Activated CD4-positive, alpha-beta T cell treated with anti-CD3 and anti-CD28 coated beads, Interleukin-2, amount 50 U/mL, for 1 hour (primary cell): ENCODE measurements around the gene ROBO2.
"Not testable (repeated sequence)": the region's sequence is repeated elsewhere in the genome, so short reads cannot be mapped to it uniquely, and the experiment has no call there.

Source experiments
- DNase-seq: peaks from one replicate; pipeline ENCODE4 v3.0.0-alpha.2; 2020

The ROBO2 gene

DNA sequence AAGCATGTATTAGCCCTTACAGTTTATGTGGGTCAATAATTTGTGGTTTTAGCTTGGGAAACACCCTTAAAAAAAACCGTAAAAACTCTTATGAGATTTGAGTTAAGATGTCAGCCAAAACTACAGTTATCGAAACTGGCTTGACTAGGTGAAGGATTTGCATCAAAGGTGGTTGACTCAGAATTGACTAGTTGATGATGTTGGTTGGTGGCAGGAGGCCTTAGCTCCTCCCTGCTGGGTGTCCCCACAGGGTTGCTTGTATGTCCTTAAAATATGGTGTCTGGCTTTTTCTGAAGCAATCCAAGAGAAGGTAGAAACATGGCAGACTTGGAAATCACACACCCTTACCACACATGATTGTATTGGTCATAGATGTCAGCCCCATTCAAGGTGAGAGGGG is 305.1 kb downstream of the ROBO2 start:
- DNase-seq: no peak

DNA sequence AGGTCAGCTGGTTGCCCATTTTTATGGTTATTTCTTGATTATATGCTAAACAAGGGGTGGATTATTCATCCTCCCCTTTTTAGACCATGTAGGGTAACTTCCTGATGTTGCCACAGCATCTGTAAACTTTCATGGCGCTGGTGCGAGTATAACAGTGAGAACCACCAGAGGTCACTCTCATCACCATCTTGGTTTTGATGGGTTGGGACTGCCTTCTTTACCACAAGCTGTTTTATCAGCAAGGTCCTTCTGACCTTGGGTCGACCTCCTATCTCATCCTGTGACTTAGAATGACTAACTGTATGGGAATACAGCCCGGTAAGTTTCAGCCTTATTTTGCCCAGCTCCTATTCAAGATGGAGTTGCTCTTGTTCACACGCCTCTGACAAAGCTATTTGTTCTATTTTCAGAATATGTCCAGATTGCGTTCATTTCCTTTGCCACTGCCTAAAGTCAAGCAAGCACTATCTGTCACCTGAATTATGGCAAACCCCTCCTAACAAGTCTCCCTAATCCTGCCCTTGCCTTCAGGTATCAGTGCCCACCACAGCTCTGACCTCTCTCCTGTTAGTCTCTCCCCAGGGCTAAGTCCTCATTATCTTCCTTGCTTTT is 308.5 kb downstream of the ROBO2 start:
- DNase-seq: no peak

DNA sequence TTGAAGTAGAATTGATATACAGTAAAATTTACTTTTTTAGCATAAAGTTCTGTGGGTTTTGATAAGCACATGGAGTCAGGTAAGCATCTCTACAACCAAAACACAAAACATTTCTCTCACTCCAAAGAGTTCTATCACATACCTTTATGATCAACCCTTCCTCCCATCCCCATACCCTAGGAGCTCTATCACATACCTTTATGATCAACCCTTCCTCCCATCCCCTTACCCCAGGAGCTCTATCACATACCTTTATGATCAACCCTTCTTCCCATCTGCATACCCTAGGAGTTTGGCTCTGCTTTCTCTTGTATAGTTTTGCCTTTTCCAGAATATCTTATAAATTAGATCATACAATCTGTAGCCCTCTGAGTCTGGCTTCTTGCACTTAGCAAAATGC is 315.1 kb downstream of the ROBO2 start:
- DNase-seq: no peak

DNA sequence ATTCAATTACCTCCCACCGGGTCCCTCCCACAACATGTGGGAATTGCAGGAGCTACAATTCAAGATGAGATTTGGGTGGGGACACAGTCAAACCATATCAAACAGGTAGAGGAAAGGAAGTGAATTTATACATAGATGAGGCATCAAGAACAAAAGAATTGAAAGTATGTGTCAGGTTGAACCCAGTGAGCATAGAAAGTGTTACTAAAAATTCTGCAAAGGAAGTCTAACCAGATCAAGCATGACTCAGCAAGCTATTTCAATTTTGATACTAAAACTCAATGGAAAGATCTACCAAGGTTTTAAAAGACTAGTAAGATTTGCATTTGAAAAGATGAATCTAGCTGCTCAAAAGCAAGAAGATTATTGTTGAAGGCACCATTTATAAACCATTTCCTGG is 323.0 kb downstream of the ROBO2 start:
- no peak for DNase-seq

DNA sequence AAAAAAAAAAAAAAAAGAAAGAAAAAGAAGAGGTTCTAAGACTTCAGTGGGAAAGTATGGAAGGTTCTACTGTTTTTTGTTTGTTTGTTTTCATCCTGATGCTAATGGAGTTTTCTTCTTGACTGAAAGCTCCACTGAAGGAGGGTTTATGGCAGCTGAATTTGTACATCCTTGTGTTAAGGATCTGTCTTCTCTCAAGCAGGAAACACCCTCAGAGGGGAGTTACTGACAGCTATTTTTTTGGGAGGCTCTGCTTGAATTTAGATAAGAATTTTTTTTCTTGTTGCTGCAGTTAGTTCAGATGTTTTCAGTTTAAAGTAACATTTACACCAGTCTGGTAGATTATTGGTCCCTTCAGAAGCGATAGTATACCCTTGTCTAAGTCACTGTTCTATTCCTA is 325.3 kb downstream of the ROBO2 start:
- no peak for DNase-seq

DNA sequence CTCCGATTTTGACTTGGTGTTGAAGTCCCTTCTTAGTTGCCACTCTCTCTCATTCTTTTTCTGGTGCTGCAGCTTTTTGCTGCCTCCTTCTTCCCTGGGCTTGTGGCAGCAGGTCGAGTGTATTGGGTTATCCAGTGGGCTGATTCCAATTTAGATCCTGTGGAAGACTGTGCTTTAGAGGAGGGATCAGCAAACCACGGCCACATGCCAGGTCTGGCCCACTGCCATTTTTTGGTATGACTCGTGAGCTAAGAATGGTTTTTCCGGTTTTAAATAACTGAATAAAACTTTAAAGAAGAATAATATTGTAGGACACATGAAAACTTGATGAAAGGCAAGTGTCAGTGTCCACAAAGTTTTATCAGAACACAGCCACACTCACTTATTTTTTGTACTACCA is 330.5 kb downstream of the ROBO2 start:
- no peak for DNase-seq

DNA sequence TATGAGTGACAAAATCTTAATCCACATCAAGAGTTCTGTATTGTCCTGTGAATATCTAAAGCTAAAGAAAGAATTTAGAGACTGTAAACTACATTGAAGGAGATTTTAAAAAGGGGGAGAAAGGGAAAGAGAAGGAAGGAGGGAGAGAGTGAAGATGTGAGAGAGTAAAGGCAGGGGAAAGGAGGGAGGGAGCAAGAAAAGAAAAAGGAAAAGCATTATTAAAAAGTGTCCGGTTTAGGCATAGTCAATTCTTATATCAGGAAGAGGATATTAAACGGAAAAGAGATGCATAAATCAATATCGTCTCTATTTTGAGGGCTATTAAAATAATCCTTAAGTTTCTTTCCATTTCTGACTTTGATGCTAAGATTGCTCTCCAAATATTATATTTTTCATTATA is 332.1 kb downstream of the ROBO2 start:
- DNase-seq: no peak

DNA sequence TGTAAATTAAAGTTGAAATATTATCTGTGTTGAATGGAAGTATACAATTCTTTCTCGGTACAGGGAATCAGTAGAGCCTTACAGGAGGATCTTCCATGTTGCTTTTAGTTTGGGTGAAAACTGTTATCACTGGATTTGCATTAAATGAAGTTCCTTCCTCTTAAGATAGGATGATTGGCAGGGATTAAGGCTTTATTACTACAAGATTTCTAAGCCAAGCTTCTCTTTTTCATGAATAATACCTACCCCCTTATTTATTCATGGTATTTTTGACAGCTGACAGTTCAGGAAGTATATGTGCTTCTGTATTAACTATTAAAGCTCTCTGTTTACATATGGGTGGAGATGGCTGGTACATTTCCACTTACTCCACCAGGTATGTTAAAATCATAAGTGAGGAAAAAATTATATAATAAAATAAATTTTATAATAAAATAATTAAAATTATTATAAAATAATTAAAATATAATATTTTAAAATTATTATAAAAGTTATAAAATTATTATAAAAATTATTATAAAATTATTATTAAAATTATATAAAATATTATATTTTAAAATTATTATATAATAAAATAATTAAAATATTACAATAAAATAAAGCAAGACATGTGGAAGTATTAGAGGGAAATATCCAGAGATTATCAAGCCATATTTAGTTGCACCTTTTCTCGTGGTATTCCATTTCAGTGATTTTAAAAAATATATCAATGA is 332.9 kb downstream of the ROBO2 start:
- no peak for DNase-seq

DNA sequence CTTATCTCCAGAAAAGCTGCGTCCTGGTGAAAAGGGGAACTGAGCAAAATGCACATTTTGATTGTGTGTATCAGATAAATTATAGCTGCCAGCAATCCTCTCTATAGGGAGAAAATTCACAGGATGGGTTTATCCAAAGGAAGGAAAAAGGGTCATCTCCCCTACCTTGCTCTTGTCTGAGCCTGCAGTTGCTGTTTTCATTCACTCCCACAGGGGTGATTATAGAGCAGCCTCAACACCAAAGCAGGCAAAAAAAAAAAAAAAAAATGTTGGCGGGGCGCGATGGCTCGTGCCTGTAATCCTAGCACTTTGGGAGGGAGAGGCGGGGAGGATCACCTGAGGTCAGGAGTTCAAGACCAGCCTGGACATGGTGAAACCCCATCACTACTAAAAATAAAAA is 333.7 kb downstream of the ROBO2 start:
- DNase-seq: no peak

DNA sequence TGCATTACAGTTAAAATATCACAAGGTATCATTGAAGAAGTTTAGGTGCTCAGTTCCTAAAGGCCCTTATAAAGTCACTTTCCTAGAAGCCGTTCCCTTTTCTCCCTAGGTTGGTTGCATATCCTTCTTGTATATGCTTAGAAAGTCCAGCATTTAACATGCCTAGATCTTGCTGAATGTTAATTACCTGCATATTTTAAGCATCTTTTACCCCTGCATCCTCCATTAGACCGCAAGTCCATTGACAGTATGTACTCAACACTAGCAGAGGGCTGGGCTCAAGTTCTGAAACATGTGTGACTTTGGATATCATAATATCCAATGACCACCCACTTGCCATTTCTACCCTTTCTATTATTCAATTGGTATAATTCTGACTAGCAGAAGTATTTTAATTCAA is 336.6 kb downstream of the ROBO2 start:
- DNase-seq: no peak

DNA sequence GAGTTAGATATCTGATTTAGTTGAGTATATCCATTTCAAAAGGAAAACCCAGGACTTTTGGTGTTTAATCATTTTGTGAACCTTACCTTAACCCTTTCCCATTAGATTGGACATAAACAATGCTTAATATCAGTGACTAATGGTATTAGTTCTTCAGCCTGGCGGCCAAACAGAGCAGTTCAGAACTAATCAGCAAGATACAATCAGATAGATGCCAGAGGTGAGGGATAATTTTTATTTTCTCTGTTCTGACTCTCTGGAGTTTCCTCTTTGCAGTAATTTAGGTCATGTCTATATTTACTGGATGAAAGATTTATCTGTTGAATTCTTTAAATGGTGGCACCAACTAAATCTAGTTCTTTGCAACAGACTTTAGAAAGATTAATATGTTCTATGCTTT is 337.8 kb downstream of the ROBO2 start:
- DNase-seq: no peak

DNA sequence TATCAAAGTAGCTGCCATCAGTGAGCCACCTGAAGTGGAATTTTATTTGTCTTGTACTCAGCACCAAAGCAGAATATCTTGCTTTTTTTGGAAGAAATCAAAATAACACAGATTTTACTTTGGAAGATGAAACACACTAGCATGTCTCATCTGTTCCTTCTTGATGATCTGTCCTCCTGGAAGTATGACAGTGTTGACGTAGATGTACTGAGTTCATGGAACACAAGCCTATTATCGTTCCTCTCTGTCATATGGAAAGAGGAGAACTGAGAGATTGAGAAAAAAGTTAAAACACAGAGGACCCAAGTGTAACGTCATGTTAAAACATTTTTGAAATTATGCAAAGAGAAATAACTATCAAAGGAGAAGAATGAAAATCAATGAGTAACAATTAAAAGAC is 340.2 kb downstream of the ROBO2 start:
- no peak for DNase-seq

DNA sequence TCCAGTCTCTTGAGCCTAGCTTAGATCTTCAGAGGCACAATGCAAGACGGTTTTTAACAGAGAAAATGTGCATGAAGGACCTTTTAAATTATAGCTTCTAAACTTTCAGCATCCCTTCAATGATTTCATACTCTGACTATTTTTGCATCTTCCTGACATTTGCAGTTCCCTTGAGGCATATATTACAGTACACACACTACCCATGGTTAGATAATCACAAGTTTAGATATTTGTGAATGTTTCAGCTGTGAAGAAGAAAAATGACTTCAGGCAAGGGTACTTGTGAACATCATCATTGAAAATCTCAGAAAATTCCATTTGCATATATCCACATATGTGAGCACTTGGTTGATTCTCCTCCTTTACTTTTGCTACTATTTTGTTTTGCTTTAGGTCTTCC is 341.5 kb downstream of the ROBO2 start:
- no peak for DNase-seq

DNA sequence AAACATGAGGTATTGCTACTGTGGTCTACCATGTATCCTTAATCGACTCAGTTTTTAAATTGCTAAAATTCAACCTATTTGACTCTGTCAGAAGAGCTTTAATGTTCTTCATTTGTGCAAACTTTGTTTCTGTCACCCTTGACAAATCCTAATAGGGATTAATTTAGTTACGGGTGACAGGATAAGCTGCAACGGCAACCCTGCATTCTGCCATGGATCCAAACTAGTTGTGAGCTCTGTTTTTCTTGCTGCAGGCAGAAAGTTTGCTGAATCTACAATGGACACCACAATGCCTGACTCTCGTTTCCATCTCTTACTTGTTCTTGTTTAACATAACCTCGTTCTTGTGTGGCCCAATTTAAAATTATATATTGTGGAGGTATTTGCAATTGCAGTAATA is 352.3 kb downstream of the ROBO2 start:
- DNase-seq: no peak

DNA sequence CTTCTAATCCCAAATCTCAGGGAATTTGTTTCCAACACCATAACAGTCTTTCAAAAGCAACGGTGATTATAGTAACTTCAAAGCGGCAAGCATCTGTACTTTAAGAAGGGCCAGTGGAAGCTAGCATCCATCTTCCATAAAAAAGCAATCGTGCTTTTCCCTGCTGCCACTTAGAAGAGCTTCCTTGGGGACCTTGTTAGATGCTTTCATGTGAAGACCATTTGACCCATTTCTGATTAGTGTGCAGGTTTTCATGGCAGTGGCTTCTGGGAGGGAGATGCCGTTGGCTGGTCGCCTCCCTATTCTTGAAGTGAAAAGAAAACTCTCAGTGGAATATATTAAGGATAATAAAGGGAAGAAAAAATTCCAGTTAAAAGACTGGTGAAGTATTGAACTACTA is 354.1 kb downstream of the ROBO2 start:
- DNase-seq: no peak

DNA sequence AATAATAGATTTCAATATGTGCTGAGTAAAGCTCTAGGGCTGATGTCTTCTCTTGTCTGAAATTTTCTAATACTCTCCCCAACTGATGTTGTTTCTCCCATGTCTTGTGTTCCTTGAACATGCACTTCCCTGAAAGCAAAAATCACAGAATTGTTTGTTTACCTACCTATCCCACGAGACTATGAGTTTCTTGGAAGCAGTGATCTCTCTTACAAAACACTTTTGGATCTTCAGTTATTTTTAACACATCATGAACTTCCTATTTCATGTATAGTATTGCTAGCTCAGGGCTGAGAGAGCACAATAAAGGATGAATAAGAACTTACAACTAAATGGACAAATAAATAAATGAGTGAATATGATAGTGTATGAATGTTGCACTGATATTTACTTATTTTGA is 365.0 kb downstream of the ROBO2 start:
- DNase-seq: no peak

DNA sequence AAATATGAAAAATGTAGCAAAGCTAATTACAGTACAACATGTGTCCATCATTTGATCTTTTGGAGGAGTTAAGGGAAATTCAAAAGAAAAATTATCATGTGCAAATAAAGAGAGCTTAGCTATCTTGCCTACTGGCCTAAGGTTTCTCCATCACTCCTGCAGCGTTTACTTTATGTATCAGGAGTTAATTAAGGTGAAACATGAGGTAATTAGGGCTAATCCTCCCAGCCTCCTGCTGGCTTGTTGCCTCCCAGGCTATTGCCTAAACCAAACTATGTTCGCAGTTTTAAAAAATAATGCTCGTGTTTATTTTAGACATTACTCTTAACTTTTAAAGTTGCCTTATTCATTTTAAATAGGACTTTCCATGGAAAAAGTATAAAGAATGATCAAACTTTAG is 367.5 kb downstream of the ROBO2 start:
- no peak for DNase-seq

DNA sequence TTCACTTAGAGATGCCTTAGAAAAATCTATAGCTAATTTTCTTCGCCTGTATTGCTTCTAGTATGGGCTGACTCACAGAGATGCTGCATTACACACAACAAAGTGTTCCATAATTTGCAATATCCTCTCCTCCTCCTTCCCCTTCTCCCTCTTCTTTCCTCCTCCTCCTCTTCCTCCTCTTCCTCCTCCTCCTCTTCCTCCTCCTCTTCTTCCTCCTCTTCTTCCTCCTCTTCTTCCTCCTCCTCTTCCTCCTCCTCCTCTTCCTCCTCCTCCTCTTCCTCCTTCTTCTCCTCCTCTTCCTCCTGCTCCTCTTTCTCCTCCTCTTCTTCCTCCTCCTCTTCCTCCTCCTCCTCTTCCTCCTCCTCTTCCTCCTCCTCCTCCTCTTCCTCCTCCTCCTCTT is 370.4 kb downstream of the ROBO2 start:
- not testable (repeated sequence) for DNase-seq

DNA sequence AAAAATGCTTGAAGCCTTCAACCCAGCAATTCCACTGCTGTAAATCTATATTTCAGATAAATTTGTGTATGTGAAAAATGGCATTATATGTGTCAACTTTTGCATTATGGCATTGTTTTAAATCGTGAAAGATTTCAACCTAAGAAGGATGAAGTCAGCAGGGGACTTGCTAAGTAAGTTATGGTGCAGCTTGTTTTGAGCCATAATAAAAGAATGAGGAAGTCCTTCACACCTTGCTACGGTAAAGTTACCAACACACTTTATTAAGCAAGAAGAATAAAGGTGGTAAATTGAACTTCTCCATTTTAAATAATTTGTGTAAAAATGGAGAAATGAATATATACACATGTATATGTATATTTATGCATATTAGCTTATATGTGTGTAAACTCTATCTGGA is 371.4 kb downstream of the ROBO2 start:
- no peak for DNase-seq

DNA sequence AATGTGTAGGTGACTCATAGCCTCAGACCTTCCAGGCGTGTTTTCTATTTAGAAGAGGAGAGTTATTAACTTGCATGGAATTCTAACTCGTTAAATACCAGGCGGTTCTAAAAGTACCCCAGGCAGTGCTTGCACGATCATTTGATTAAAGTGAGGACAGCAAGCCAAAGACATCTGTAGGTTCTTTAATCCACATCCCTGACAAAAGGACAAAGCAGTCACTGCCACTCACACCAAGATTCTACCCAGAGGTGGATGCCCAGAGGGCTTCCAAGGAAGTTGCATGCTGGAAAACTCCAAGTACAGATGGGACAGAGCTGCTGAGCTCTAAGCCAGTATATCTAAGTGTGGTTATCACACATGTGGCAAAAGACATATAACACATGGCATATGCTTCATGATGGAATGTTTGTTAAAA is 372.1 kb downstream of the ROBO2 start:
- no peak for DNase-seq

DNA sequence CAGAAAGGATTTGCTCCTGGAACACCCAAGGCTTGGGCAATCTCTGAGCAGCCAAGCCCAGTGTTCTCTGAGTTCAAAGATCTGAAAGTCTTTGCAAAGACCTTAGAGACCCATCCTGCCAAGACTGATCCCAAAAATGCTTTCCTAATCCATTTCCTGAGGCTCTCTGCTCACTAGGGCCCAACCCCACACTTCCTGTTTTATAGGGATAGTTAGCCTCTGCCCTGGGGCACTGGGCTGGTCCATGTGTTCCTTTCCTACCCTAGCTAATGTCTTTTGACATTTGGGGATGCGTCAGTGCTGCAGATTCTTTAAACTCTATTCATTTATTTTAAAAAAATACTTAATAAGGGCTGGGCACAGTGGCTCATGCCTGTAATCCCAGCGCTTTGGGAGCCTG is 372.7 kb downstream of the ROBO2 start:
- no peak for DNase-seq

DNA sequence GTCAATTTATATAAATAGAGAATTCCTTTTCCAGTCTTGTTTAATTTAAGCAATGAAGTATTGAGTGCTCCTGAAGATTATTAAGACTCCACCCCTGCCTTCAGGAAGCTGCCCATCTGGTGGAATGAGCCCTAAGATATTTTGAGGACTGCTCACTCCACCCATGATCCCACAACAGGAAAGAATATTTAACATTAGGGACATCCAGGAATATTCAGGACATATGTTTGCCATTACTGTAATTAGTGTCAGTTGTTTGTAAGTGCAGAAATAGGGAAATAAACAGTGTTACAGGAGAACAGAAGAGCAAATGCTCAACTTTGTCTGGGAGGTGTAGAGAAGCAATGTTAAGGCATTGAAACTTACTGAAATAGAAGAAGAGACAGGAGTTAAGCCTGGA is 375.0 kb downstream of the ROBO2 start:
- DNase-seq: no peak

DNA sequence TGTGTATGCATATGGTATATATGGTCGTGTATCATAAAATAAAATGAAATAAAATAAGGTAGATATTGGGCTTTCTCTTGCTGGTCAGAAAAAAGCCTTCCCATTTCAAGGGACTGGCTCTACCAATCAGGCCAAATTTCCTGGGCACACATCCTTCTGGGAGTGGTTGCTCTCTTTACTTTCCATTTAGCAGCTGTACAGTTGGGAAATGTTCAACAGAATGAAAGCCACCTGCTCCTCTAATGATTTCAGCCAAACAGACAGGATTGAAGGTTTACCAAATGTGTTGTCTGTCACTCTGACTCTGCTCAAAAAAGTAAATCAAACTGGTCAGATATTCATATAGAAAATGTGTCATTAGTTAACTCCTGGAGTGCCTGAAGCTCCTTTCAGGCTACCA is 380.4 kb downstream of the ROBO2 start:
- DNase-seq: no peak

DNA sequence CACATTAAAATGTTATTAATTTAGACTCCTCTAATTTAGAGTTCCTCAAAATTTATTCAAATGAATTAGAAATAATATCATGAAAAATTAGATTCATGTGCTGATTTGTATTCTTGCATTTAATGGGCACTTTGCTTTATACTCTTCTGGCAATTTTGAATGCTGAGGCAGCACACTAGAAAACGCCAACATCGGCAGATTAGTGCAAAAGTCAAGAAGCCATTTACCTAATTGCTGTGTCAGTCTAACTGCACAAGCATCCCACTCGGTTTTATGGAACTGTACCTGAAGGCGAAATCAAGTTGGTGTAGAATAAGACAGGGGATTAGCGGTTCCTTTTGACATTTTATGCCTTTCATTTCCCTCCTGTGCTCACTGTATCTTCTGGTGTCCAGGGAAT is 382.0 kb downstream of the ROBO2 start:
- no peak for DNase-seq

DNA sequence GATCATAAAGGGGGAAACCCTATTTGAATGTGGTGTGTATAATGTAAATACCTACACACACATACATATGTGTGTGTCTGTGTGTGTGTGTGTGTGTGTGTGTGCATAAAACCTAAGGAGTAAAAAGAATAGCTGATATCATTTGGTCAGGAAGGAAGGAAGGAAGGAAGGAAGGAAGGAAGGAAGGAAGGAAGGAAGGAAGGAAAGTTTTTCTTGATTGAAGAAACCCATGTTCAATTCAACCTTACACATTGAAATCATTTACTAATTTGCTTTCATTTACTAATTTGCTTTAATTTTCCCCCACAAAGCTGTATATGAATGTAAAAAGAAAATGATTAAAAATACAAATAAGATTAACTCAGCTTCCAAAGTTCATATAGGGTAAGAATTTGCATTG is 386.6 kb downstream of the ROBO2 start:
- no peak for DNase-seq
